Activated B cell treated with CpG ODN at 0.5 μM for 24 hours (primary cell): ENCODE results near the gene RNF121. TPM values are rescaled to one million over a fixed set of nuclear protein-coding genes. Genes with fewer than 3 reads are reported as not detected.

Experiments
- ATAC-seq: fragments of 200-7000 bp; cut with Tn5 transposase; one replicate; pipeline ENCODE4 v1.10.0; 2021; ENCODE audit warnings: low read depth, mild to moderate bottlenecking, moderate library complexity
- CTCF ChIA-PET: fragments of 350-600 bp; sonication (Branson Sonifier 250); formaldehyde crosslinking; loops from one replicate; lab custom pipeline; 2021; ENCODE audit warnings: antibody characterized with exemption; lab: Charles Lee
- POLR2A ChIA-PET: fragments of 350-600 bp; sonication (Branson Sonifier 250); formaldehyde crosslinking; loops from one replicate; lab custom pipeline; 2021; ENCODE audit warnings: antibody characterized with exemption; lab: Charles Lee
- DNase-seq: peaks from one replicate; pipeline ENCODE4 v3.0.0; 2022
- H3K27ac Mint-ChIP-seq: one replicate; pipeline ENCODE4 v1.8.0; 2020; ENCODE audit warnings: mixed read lengths
- H3K27me3 Mint-ChIP-seq: one replicate; pipeline ENCODE4 v1.8.0; 2021; ENCODE audit warnings: mixed read lengths
- H3K36me3 Mint-ChIP-seq: one replicate; pipeline ENCODE4 v1.8.0; 2021; ENCODE audit warnings: low read depth, mixed read lengths
- H3K4me1 Mint-ChIP-seq: one replicate; pipeline ENCODE4 v1.8.0; 2021; ENCODE audit warnings: mixed read lengths
- H3K4me3 Mint-ChIP-seq: one replicate; pipeline ENCODE4 v1.8.0; 2020; ENCODE audit warnings: mild to moderate bottlenecking, mixed read lengths
- H3K9me3 Mint-ChIP-seq: one replicate; pipeline ENCODE4 v1.8.0; 2020; ENCODE audit warnings: mixed read lengths
- CTCF ChIP-seq: fragments of 200-600 bp; IDR thresholded peaks from one replicate; pipeline ENCODE4 v1.8.0; 2022; ENCODE audit warnings: antibody characterized with exemption, mild to moderate bottlenecking
- intact Hi-C: fragments of 100-400 bp; cut with micrococcal nuclease; formaldehyde crosslinking; loops from one replicate; pipeline ENCODE4 v1.15.1; 2024
- total RNA-seq: library from RNA; stranded (reverse); gene quantifications from 2 replicates; pipeline ENCODE4 v1.2.3, GENCODE V29; 2022

RNF121 gene
- total RNA-seq, 1 donor from 2014 or later: 47.4 TPM

DNA sequence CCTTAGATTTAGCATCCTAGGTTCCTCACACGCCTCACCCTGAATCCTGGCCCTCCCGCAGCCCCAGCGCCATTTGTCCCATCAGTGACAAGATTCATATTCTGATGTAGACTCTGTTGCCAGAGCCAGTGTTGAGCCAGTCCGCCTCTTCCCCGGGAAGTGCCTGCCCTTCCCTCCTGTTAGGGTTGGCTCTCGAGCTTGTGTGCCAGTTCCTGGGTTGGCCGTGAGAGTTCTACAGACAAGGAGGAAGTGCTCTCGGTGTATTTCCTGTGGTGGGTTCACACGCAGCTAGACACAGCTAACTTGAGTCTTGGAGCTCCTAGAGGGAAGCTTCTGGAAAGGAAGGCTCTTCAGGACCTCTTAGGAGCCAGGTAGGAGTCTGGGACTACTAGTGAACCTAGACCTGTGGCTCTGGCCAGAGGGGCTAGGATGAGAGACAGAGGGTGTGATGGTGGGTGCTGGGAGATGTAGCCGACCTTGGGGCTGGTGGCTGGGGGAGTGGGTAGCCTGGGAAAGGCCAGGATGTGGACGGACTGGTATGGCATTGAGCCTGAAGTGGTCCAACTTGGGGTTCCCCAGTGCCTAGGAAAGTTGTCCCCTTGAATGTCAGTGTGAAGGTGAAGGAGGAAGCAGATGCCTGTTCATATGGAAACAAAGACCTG lies 69.9 kb downstream of the RNF121 start, which contains the start of gene IL18BP:
TSS of gene IL18BP (plus strand) at position 261 of the 662 bp plus-strand sequence. CDS start 1,076 bp downstream, outside the sequence.
- H3K27ac Mint-ChIP-seq: peak within 1 kb of the TSS; percentile 93
- no peaks in the 10 kb centered on the region for H3K9me3 Mint-ChIP-seq
- TF ChIP-seq CTCF: no peak
- peak; percentile 80 for ATAC-seq
- no peaks in the 10 kb centered on the region for H3K27me3 Mint-ChIP-seq
- ChIA-PET POLR2A (interaction anchor here (0.6 to 5.1 kb wide), 8 partner anchors 11 to 546 kb away, joined by 3 to 19 read pairs (median 4); partner anchors contain the start of gene NADSYN1), CTCF (interaction anchor here (0.7 to 3.3 kb wide), 5 partner anchors 17 to 92 kb away, joined by 3 to 13 read pairs (median 5); no protein-coding TSS in a partner anchor)
- peaks cover 47% of the 10 kb centered on the region for H3K4me1 Mint-ChIP-seq
- peak; percentile 18 for DNase-seq
- intact Hi-C loops: no loop called here
- peak within 1 kb of the TSS; percentile 81 for H3K4me3 Mint-ChIP-seq
- H3K36me3 Mint-ChIP-seq: peaks cover 40% of the 10 kb centered on the region

- Mint-ChIP-seq H3K9me3 (no peaks in the 10 kb centered on the region), H3K27me3 (no peaks in the 10 kb centered on the region), H3K4me1 (peaks cover 41% of the 10 kb centered on the region), H3K4me3 (peak overlapping the region; percentile 81), H3K36me3 (peaks cover 46% of the 10 kb centered on the region), H3K27ac (peak overlapping the region; percentile 93)
- ATAC-seq: no peak
- no peak for DNase-seq
- intact Hi-C loops: no loop called here
- no peak for TF ChIP-seq CTCF
- ChIA-PET POLR2A (interaction anchor here (0.6 to 5.1 kb wide), 6 partner anchors 14 to 68 kb away, joined by 3 to 19 read pairs (median 4); no protein-coding TSS in a partner anchor), CTCF (interaction anchor here (1.1 to 3.3 kb wide), 4 partner anchors 22 to 91 kb away, joined by 3 to 13 read pairs (median 6); no protein-coding TSS in a partner anchor)
These were observed 70.5 kb downstream of the RNF121 start for GRCh38 chr11:71999362-71999761.

GRCh38 chr11:71999798-72000197 lies 71.0 kb downstream of the RNF121 start:
- Mint-ChIP-seq H3K4me1 (peaks cover 37% of the 10 kb centered on the region), H3K27me3 (no peaks in the 10 kb centered on the region), H3K27ac (peak overlapping the region; percentile 93), H3K9me3 (no peaks in the 10 kb centered on the region), H3K4me3 (peak overlapping the region; percentile 81), H3K36me3 (peaks cover 51% of the 10 kb centered on the region)
- ChIA-PET POLR2A (interaction anchor here (0.6 to 1.6 kb wide), 3 partner anchors 8 to 41 kb away, joined by 3 to 4 read pairs (median 3); no protein-coding TSS in a partner anchor), CTCF (interaction anchor here (1.6 to 3.3 kb wide), 3 partner anchors 22 to 91 kb away, joined by 5 to 13 read pairs (median 8); no protein-coding TSS in a partner anchor)
- ATAC-seq (no peak), DNase-seq (no peak)
- TF ChIP-seq CTCF: no peak
- intact Hi-C loops: no loop called here

- H3K36me3 Mint-ChIP-seq: peaks cover 56% of the 10 kb centered on the region
- H3K9me3 Mint-ChIP-seq: no peaks in the 10 kb centered on the region
- H3K27ac Mint-ChIP-seq: no peak overlapping the region
- H3K4me1 Mint-ChIP-seq: peaks cover 39% of the 10 kb centered on the region
- H3K4me3 Mint-ChIP-seq: no peak overlapping the region
- intact Hi-C loops: no loop called here
- no peak for ATAC-seq
- no peak for DNase-seq
- ChIA-PET CTCF (interaction anchor here (1.6 to 3.3 kb wide), 3 partner anchors 23 to 90 kb away, joined by 5 to 13 read pairs (median 8); no protein-coding TSS in a partner anchor), POLR2A (interaction anchor here (0.6 to 2.1 kb wide), 2 partner anchors 8 to 72 kb away, joined by 3 to 4 read pairs; partner anchors contain the start of genes RNF121 and XNDC1N)
- no peaks in the 10 kb centered on the region for H3K27me3 Mint-ChIP-seq
- TF ChIP-seq CTCF: no peak
These were observed 71.5 kb downstream of the RNF121 start for GRCh38 chr11:72000202-72000867.
